ENCODE measurements around the gene ZNF214.

GRCh38 chr11:7050191-7050590 lies 30.0 kb upstream of the ZNF214 start:
- TF ChIP-seq EZH2 (IDR thresholded peaks at IDR 0.05; ENCODE audit: insufficient read depth, poor library complexity, severe bottlenecking) (no peak), EZH2phosphoT487 (IDR thresholded peaks at IDR 0.05; ENCODE audit: insufficient read depth, low read depth) (no peak)
